IMR-90 (cell line): ENCODE results near the gene MOAP1. TPM values are rescaled to one million over a fixed set of nuclear protein-coding genes. Genes with fewer than 3 reads are reported as not detected.

ENCODE experiments used
- ATAC-seq: fragments of 200-7000 bp; cut with Tn5 transposase; 2 replicates; pipeline ENCODE4 v1.9.1; 2020; ENCODE audit warnings: low read depth, mild to moderate bottlenecking, moderate library complexity
- BruUV-seq: library from RNA; stranded (reverse); fragments of 400-500 nt; replicated peaks from 2 replicates; lab custom pipeline; 2021; lab: Mats Ljungman, UMichigan
- CTCF ChIA-PET: fragments of 300-600 bp; formaldehyde crosslinking; extraction: SDS; loops from one replicate; lab custom pipeline; 2021; ENCODE audit warnings: antibody characterized with exemption; lab: Yijun Ruan, JAX
- POLR2A ChIA-PET: fragments of 300-600 bp; sonication (Branson Sonifier 250); formaldehyde crosslinking; loops from one replicate; lab custom pipeline; 2022; ENCODE audit warnings: antibody characterized with exemption; ENCODE audit not compliant: unreplicated experiment; lab: Charles Lee
- DNase-seq: peaks from one replicate; pipeline ENCODE4 v3.0.0; 2013
- H2AFZ ChIP-seq: replicated peaks from 2 replicates; pipeline ENCODE3; 2013; ENCODE audit warnings: low read length, mild to moderate bottlenecking; ENCODE audit not compliant: poor library complexity
- H2AK5ac ChIP-seq: 2 replicates; pipeline ENCODE4 v1.6.1; 2013; ENCODE audit warnings: low read depth, low read length, inconsistent platforms
- H2AK9ac ChIP-seq: replicated peaks from 2 replicates; pipeline ENCODE3; 2013; ENCODE audit warnings: mild to moderate bottlenecking, low read depth, low read length, moderate library complexity; ENCODE audit not compliant: poor library complexity
- H2BK120ac ChIP-seq: 2 replicates; pipeline ENCODE4 v1.6.1; 2013; ENCODE audit warnings: low read depth, low read length, inconsistent platforms
- H2BK15ac ChIP-seq: 3 replicates; pipeline ENCODE4 v1.6.1; 2013; ENCODE audit warnings: low read depth, low read length, inconsistent platforms
- H2BK20ac ChIP-seq: 2 replicates; pipeline ENCODE4 v1.6.1; 2013; ENCODE audit warnings: low read depth, mild to moderate bottlenecking, inconsistent platforms, low read length, moderate library complexity
- H2BK5ac ChIP-seq: 2 replicates; pipeline ENCODE4 v1.6.1; 2013; ENCODE audit warnings: mild to moderate bottlenecking, low read depth, low read length, inconsistent platforms; ENCODE audit not compliant: poor library complexity, severe bottlenecking
- H3K14ac ChIP-seq: replicated peaks from 2 replicates; pipeline ENCODE4 v1.6.1; 2013; ENCODE audit warnings: low read depth, low read length, inconsistent platforms
- H3K18ac ChIP-seq: 2 replicates; pipeline ENCODE4 v1.6.1; 2013; ENCODE audit warnings: low read depth, low read length, control low read depth
- H3K23ac ChIP-seq: 2 replicates; pipeline ENCODE4 v1.6.1; 2013; ENCODE audit warnings: low read depth, low read length, inconsistent platforms
- H3K27ac ChIP-seq: 2 replicates; pipeline ENCODE4 v1.5.1; 2013; ENCODE audit warnings: mild to moderate bottlenecking, control low read depth, low read length; ENCODE audit not compliant: insufficient read depth
- H3K27me3 ChIP-seq: 2 replicates; pipeline ENCODE4 v1.6.1; 2013; ENCODE audit warnings: low read length; ENCODE audit not compliant: control insufficient read depth, insufficient read depth
- H3K36me3 ChIP-seq: 2 replicates; pipeline ENCODE4 v1.6.1; 2013; ENCODE audit warnings: low read length, mixed read lengths; ENCODE audit not compliant: control insufficient read depth, insufficient read depth
- H3K4ac ChIP-seq: 2 replicates; pipeline ENCODE4 v1.6.1; 2013; ENCODE audit warnings: low read depth, low read length, inconsistent platforms
- H3K4me1 ChIP-seq: 2 replicates; pipeline ENCODE4 v1.6.1; 2013; ENCODE audit warnings: low read length, mixed read lengths; ENCODE audit not compliant: control insufficient read depth, insufficient read depth
- H3K4me2 ChIP-seq: 2 replicates; pipeline ENCODE4 v1.6.1; 2013; ENCODE audit warnings: low read depth, mild to moderate bottlenecking, control low read depth, low read length, moderate library complexity
- H3K4me3 ChIP-seq: 2 replicates; pipeline ENCODE4 v1.5.1; 2013; ENCODE audit warnings: low read depth, mild to moderate bottlenecking, control low read depth, low read length, moderate library complexity; ENCODE audit not compliant: insufficient read depth
- H3K56ac ChIP-seq: 2 replicates; pipeline ENCODE4 v1.6.1; 2013; ENCODE audit warnings: low read length, inconsistent platforms; ENCODE audit not compliant: insufficient read depth; ENCODE audit errors: extremely low read depth
- H3K79me1 ChIP-seq, 2 experiments: 2 replicates each; pipeline ENCODE4 v1.6.1; 2013; ENCODE audit warnings: low read length in 2 of 2, inconsistent platforms in 1 of 2, low read depth in 1 of 2
- H3K9ac ChIP-seq: 2 replicates; pipeline ENCODE4 v1.6.1; 2013; ENCODE audit warnings: low read depth, low read length, control low read depth
- H3K9me1 ChIP-seq: 2 replicates; pipeline ENCODE4 v1.6.1; 2013; ENCODE audit warnings: low read length, inconsistent platforms; ENCODE audit not compliant: insufficient read depth
- H3K9me3 ChIP-seq: 2 replicates; pipeline ENCODE4 v1.6.1; 2013; ENCODE audit warnings: low read length; ENCODE audit not compliant: control insufficient read depth, insufficient read depth
- H4K20me1 ChIP-seq: 2 replicates; pipeline ENCODE4 v1.6.1; 2013; ENCODE audit warnings: low read length, inconsistent platforms; ENCODE audit not compliant: insufficient read depth
- H4K5ac ChIP-seq: 2 replicates; pipeline ENCODE4 v1.6.1; 2013; ENCODE audit warnings: mild to moderate bottlenecking, low read depth, low read length, control low read depth
- H4K8ac ChIP-seq, 2 experiments: 2 replicates each; pipeline ENCODE4 v1.6.1; 2013; ENCODE audit warnings: low read depth in 2 of 2, low read length in 2 of 2, control low read depth in 1 of 2, inconsistent platforms in 1 of 2
- H4K91ac ChIP-seq: 2 replicates; pipeline ENCODE4 v1.6.1; 2013; ENCODE audit warnings: low read depth, low read length, inconsistent platforms; ENCODE audit not compliant: insufficient read depth
- CEBPB ChIP-seq: IDR thresholded peaks from 2 replicates; pipeline ENCODE4 v1.6.1; 2012; ENCODE audit warnings: low read depth, low read length, improper control_type of control experiment
- FOS ChIP-seq: fragments of 150-350 bp; IDR thresholded peaks from 2 replicates; pipeline ENCODE4 v1.6.1; 2016; ENCODE audit warnings: low read depth, low read length
- MAFK ChIP-seq: IDR thresholded peaks from 2 replicates; pipeline ENCODE4 v1.6.1; 2012; ENCODE audit warnings: low read depth, low read length, improper control_type of control experiment
- MAZ ChIP-seq: IDR thresholded peaks from 2 replicates; pipeline ENCODE4 v1.6.1; 2012; ENCODE audit warnings: low read depth, mild to moderate bottlenecking, low read length, improper control_type of control experiment, moderate library complexity, borderline replicate concordance
- RAD21 ChIP-seq: IDR thresholded peaks from 2 replicates; pipeline ENCODE4 v1.6.1; 2012; ENCODE audit warnings: low read length, improper control_type of control experiment
- RFX5 ChIP-seq: IDR thresholded peaks from 2 replicates; pipeline ENCODE4 v1.8.0; 2012; ENCODE audit warnings: low read depth, mild to moderate bottlenecking, low read length, moderate library complexity
- WGBS, 2 experiments: methylation state at CpG; one replicate each; pipeline versions ENCODE4 v1.1.5 to v1.1.7; 2013; ENCODE audit warnings: missing lambda C conversion rate in 2 of 2; ENCODE audit not compliant: insufficient read length in 1 of 2; ENCODE audit errors: extremely low coverage in 2 of 2; 5-methylcytosine and 5-hydroxymethylcytosine counted together
- dilution Hi-C: fragments of 300-500 bp; cut with HindIII; formaldehyde crosslinking; loops from one replicate; pipeline ENCODE4 v1.14.3; 2018; ENCODE audit warnings: low sequenced_read_pairs; ENCODE audit not compliant: unreplicated experiment
- in situ Hi-C: fragments of 300-500 bp; cut with MboI; formaldehyde crosslinking; loops from 3 replicates; pipeline ENCODE4 v1.14.3; 2019; ENCODE audit warnings: low sequenced_read_pairs, inconsistent platforms, mixed read lengths
- intact Hi-C: fragments of 100-400 bp; cut with micrococcal nuclease; formaldehyde crosslinking; loops from 2 replicates; pipeline ENCODE4 v1.10.0; 2022
- polyA plus RNA-seq, 3 experiments: library from polyadenylated mRNA; depleted of rRNA; stranded (reverse); fragments of >200 nt; gene quantifications; 2 replicates each; pipeline ENCODE4 v1.2.3, GENCODE V29; 2012; ENCODE audit warnings: low replicate concordance in 1 of 3
- total RNA-seq: library from RNA; depleted of rRNA; stranded (reverse); fragments of >200 nt; gene quantifications from 2 replicates; pipeline ENCODE4 v1.2.3, GENCODE V29; 2012

Gene MOAP1
- total and polyA plus RNA-seq, 2 of the 4 experiments (the other 2 are of a cell fraction) = 9.9 to 13.2 TPM

DNA sequence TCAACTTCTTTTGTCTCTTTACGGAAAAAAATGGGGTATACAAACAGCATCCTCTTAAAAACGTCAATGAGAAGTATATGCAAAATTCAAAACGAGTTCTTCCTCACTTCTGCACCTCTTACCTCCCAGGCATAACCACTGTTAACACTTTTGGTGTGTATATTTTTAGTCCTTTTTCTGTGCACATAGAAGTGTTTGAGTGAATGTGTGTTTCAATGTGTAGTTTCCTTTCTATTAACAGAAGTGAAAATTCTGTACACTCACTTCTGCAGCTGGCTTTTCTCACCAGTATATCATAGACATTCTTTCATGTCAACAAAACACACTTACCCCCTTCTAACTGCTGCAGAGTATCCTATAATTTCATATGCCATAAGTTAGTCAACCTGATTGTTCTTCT, 27.7 kb upstream of the MOAP1 start:
- Histone ChIP-seq H2BK120ac (no peak overlapping the region), H4K8ac (no peak overlapping the region), H2AK9ac (no peak overlapping the region), H3K9ac (no peak overlapping the region), H2BK5ac (no peak overlapping the region), H3K56ac (no peak overlapping the region), H3K4me3 (no peak overlapping the region), H4K5ac (no peak overlapping the region), H3K4ac (no peak overlapping the region), H2BK20ac (no peak overlapping the region), H3K18ac (no peak overlapping the region), H3K4me2 (no peak overlapping the region), H2BK15ac (no peak overlapping the region), H4K20me1 (no peaks in the 10 kb centered on the region), H2AK5ac (no peak overlapping the region), H3K27me3 (no peaks in the 10 kb centered on the region), H3K9me3 (no peaks in the 10 kb centered on the region), H2AFZ (no peak overlapping the region), H3K36me3 (peaks cover 6% of the 10 kb centered on the region), H3K9me1 (no peaks in the 10 kb centered on the region), H3K27ac (no peak overlapping the region), H3K79me1 (peaks cover 6% of the 10 kb centered on the region in 2 experiments; a peak in 2 of 4 replicates), H3K23ac (no peak overlapping the region), H3K4me1 (no peaks in the 10 kb centered on the region), H3K14ac (no peak overlapping the region), H4K91ac (no peak overlapping the region)
- TF ChIP-seq MAZ = no peak
- TF ChIP-seq MAFK = no peak
- TF ChIP-seq RAD21 = no peak
- no peak for TF ChIP-seq FOS
- TF ChIP-seq CEBPB = no peak
- no peak for TF ChIP-seq RFX5
- intact Hi-C loops = no loop called here
- ATAC-seq (no peak), DNase-seq (no peak)
- in situ Hi-C loops = loop anchor here (10.0 kb wide), 1 partner anchor 332 kb away; no protein-coding TSS in a partner anchor
- POLR2A ChIA-PET = no interaction called here
- no TSS peak for BruUV-seq
- WGBS, 2 experiments = no CpG with 5 or more reads among the region's 3 CpGs
- CTCF ChIA-PET = no interaction called here
- dilution Hi-C loops = no loop called here
